DMS153 treated with DMSO at 0.1 percent for 48 hours (cell line): ENCODE data around the gene TCEAL4.
"Not testable (repeated sequence)": the region's sequence is repeated elsewhere in the genome, so short reads cannot be mapped to it uniquely, and the experiment has no call there.

ENCODE experiments used
- DNase-seq: peaks from one replicate; lab custom pipeline; 2025; ENCODE audit not compliant: unreplicated experiment; lab: John Stamatoyannopoulos, UW

TCEAL4 gene

GRCh38 chrX:103586659-103587058, 1.3 kb downstream of the TCEAL4 start:
- DNase-seq = no peak

GRCh38 chrX:103592295-103592694, 7.0 kb downstream of the TCEAL4 start:
- DNase-seq = not testable (repeated sequence)

GRCh38 chrX:103595202-103595601, 9.9 kb downstream of the TCEAL4 start:
- not testable (repeated sequence) for DNase-seq

- DNase-seq = no peak
Observed at GRCh38 chrX:103607364-103608305, 22.3 kb downstream of the TCEAL4 start, which contains the start of gene TCEAL3. TSS of gene TCEAL3 (plus strand) at chrX:103607963. CDS start at chrX:103609065, 1,102 bp downstream.

- no peak for DNase-seq
Observed at GRCh38 chrX:103608306-103608963, 23.1 kb downstream of the TCEAL4 start.

GRCh38 chrX:103610282-103610681, 25.0 kb downstream of the TCEAL4 start:
- no peak for DNase-seq

GRCh38 chrX:103613362-103613890, 28.1 kb downstream of the TCEAL4 start:
- no peak for DNase-seq

- no peak for DNase-seq
Observed at GRCh38 chrX:103614999-103615398, 29.7 kb downstream of the TCEAL4 start.

- DNase-seq = no peak
Observed at GRCh38 chrX:103615781-103616371, 30.6 kb downstream of the TCEAL4 start.

GRCh38 chrX:103616676-103617186, 31.4 kb downstream of the TCEAL4 start:
- no peak for DNase-seq

- DNase-seq = no peak
Observed at GRCh38 chrX:103624111-103624510, 38.8 kb downstream of the TCEAL4 start.

- DNase-seq = no peak
Observed at GRCh38 chrX:103626855-103627254, 41.5 kb downstream of the TCEAL4 start.

- DNase-seq = no peak
Observed at GRCh38 chrX:103628386-103629317, 43.3 kb downstream of the TCEAL4 start, which contains the start of gene TCEAL1. TSS of gene TCEAL1 (plus strand) at chrX:103628975. CDS start at chrX:103629917, 942 bp downstream.

GRCh38 chrX:103629318-103630170, 44.2 kb downstream of the TCEAL4 start:
- no peak for DNase-seq

GRCh38 chrX:103630171-103630511, 44.8 kb downstream of the TCEAL4 start:
- DNase-seq = no peak

GRCh38 chrX:103631145-103631544, 45.8 kb downstream of the TCEAL4 start:
- DNase-seq = no peak

- no peak for DNase-seq
Observed at GRCh38 chrX:103635436-103635835, 50.1 kb downstream of the TCEAL4 start.
